PC-3 (cell line): ENCODE data around the gene SLC9A8. TPM values are rescaled to one million over a fixed set of nuclear protein-coding genes. Genes with fewer than 3 reads are reported as not detected.
A peak's percentile ranks its signal among the peaks of the same experiment; 100 is the strongest.
"Not testable (repeated sequence)": the region's sequence is repeated elsewhere in the genome, so short reads cannot be mapped to it uniquely, and the experiment has no call there.

Source experiments
- ATAC-seq: fragments of 200-7000 bp; cut with Tn5 transposase; 2 replicates; pipeline ENCODE4 v1.9.1; 2020; ENCODE audit warnings: mild to moderate bottlenecking, moderate library complexity
- BruUV-seq: library from RNA; stranded (reverse); fragments of 400-500 nt; replicated peaks from 2 replicates; lab custom pipeline; 2021; lab: Mats Ljungman, UMichigan
- CTCF ChIA-PET: fragments of 300-600 bp; sonication (Branson Sonifier 250); formaldehyde crosslinking; loops from one replicate; lab custom pipeline; 2022; ENCODE audit warnings: antibody characterized with exemption; lab: Charles Lee
- POLR2A ChIA-PET: fragments of 300-600 bp; sonication (Branson Sonifier 250); formaldehyde crosslinking; loops from one replicate; lab custom pipeline; 2022; ENCODE audit warnings: antibody characterized with exemption; ENCODE audit not compliant: unreplicated experiment; lab: Charles Lee
- DNase-seq: peaks from one replicate; pipeline ENCODE4 v3.0.0-alpha.2; 2015
- H2AFZ ChIP-seq: fragments of 300-600 bp; sonication (generic); 2 replicates; pipeline ENCODE4 v1.6.0; 2016; ENCODE audit warnings: antibody characterized with exemption, low read length
- H3F3A ChIP-seq: fragments of 300-600 bp; sonication (generic); one replicate; pipeline ENCODE4 v1.6.0; 2017; ENCODE audit warnings: antibody characterized with exemption, low read length, control low read depth, mild to moderate bottlenecking; ENCODE audit not compliant: unreplicated experiment
- H3K27ac ChIP-seq: fragments of 300-600 bp; sonication (generic); 2 replicates; pipeline ENCODE4 v1.5.1; 2016; ENCODE audit warnings: mild to moderate bottlenecking, low read length
- H3K27me3 ChIP-seq: fragments of 300-600 bp; sonication (generic); 2 replicates; pipeline ENCODE4 v1.6.1; 2016; ENCODE audit warnings: low read length, mixed read lengths
- H3K36me3 ChIP-seq: fragments of 300-600 bp; sonication (generic); 2 replicates; pipeline ENCODE4 v1.6.1; 2016; ENCODE audit warnings: low read depth, mixed run types, low read length, mixed read lengths
- H3K4me1 ChIP-seq: fragments of 300-600 bp; sonication (generic); 2 replicates; pipeline ENCODE4 v1.5.1; 2016; ENCODE audit warnings: low read length; ENCODE audit not compliant: insufficient read depth
- H3K4me2 ChIP-seq: fragments of 300-600 bp; sonication (generic); 2 replicates; pipeline ENCODE4 v1.6.0; 2016; ENCODE audit warnings: low read length
- H3K4me3 ChIP-seq: fragments of 300-600 bp; sonication (generic); 2 replicates; pipeline ENCODE4 v1.5.1; 2016; ENCODE audit warnings: mild to moderate bottlenecking, low read length, mixed read lengths
- H3K79me2 ChIP-seq: fragments of 300-600 bp; sonication (generic); 2 replicates; pipeline ENCODE4 v1.6.1; 2017; ENCODE audit warnings: low read length, mixed read lengths
- H3K9ac ChIP-seq: fragments of 300-600 bp; sonication (generic); 2 replicates; pipeline ENCODE4 v1.6.0; 2016; ENCODE audit warnings: mild to moderate bottlenecking, low read length
- H3K9me2 ChIP-seq: fragments of 300-600 bp; sonication (generic); replicated peaks from 2 replicates; pipeline ENCODE4 v1.6.1; 2016; ENCODE audit warnings: mixed run types, low read length, mixed read lengths
- H3K9me3 ChIP-seq: fragments of 300-600 bp; sonication (generic); 2 replicates; pipeline ENCODE4 v1.6.1; 2016; ENCODE audit warnings: low read length, mixed read lengths
- H4K20me1 ChIP-seq: fragments of 300-600 bp; sonication (generic); 2 replicates; pipeline ENCODE4 v1.6.1; 2016; ENCODE audit warnings: low read length, mixed read lengths
- CTCF ChIP-seq: fragments of 300-600 bp; sonication (generic); conservative IDR thresholded peaks from 2 replicates; pipeline ENCODE4 v1.5.1; 2017; ENCODE audit warnings: antibody characterized with exemption, low read depth, mild to moderate bottlenecking, low read length
- EZH2 ChIP-seq: fragments of 300-600 bp; sonication (generic); IDR thresholded peaks from one replicate; pipeline ENCODE4 v1.6.1; 2017; ENCODE audit warnings: antibody characterized with exemption, mild to moderate bottlenecking, low read length; ENCODE audit not compliant: unreplicated experiment
- EZH2phosphoT487 ChIP-seq: fragments of 300-600 bp; sonication (generic); IDR thresholded peaks from 2 replicates; pipeline ENCODE4 v1.6.1; 2018; ENCODE audit warnings: mild to moderate bottlenecking, antibody characterized with exemption, low read length, borderline replicate concordance
- intact Hi-C: fragments of 100-400 bp; cut with micrococcal nuclease; formaldehyde crosslinking; loops from 2 replicates; pipeline ENCODE4 v1.9.0; 2023
- total RNA-seq: library from RNA; depleted of rRNA; stranded (reverse); fragments of >200 nt; gene quantifications from 2 replicates; pipeline ENCODE4 v1.2.3, GENCODE V29; 2014

The SLC9A8 gene
- total RNA-seq, 1 experiment from 2014 or later, result 13.1 TPM

- peak overlapping the region; percentile 16; the same call in 1 of the 2 replicates for H3K4me3 ChIP-seq
- no TSS peak for BruUV-seq
- TF ChIP-seq EZH2 (no peak), CTCF (no peak), EZH2phosphoT487 (no peak)
- peak overlapping the region; percentile 64 for H3K4me2 ChIP-seq
- H3K9me2 ChIP-seq, result 0 out of 2 replicates have a peak, but pooled peaks cover 3% of the 10 kb centered on the region
- peak overlapping the region; percentile 90 for H3K27ac ChIP-seq
- peak overlapping the region; percentile 51 for H3K9ac ChIP-seq
- peaks cover 31% of the 10 kb centered on the region for H3K4me1 ChIP-seq
- POLR2A ChIA-PET, result no interaction called here
- H3K27me3 ChIP-seq, result no peaks in the 10 kb centered on the region
- no peaks in the 10 kb centered on the region for H3K9me3 ChIP-seq
- peak; percentile 60 for ATAC-seq
- peak overlapping the region; percentile 41; the same call in 1 of the 2 replicates for H2AFZ ChIP-seq
- peak; percentile 99 for DNase-seq
- H3K36me3 ChIP-seq, result no peaks in the 10 kb centered on the region
- no peaks in the 10 kb centered on the region for H3K79me2 ChIP-seq
- intact Hi-C loops, result no loop called here
- H4K20me1 ChIP-seq, result no peaks in the 10 kb centered on the region
- CTCF ChIA-PET, result no interaction called here
- peaks cover 4% of the 10 kb centered on the region for H3F3A ChIP-seq
Measured at GRCh38 chr20:49768204-49769047, 44.2 kb upstream of the SLC9A8 start.

- Histone ChIP-seq H3K9me2 (0 out of 2 replicates have a peak, but pooled peaks cover 3% of the 10 kb centered on the region), H3K4me3 (no peak overlapping the region), H4K20me1 (no peaks in the 10 kb centered on the region), H3K79me2 (no peaks in the 10 kb centered on the region), H2AFZ (no peak overlapping the region), H3K27me3 (no peaks in the 10 kb centered on the region), H3K36me3 (no peaks in the 10 kb centered on the region), H3K9me3 (no peaks in the 10 kb centered on the region), H3K4me1 (peaks cover 31% of the 10 kb centered on the region), H3K4me2 (peak overlapping the region; percentile 64), H3K9ac (peak overlapping the region; percentile 51), H3K27ac (peak overlapping the region; percentile 90), H3F3A (peaks cover 4% of the 10 kb centered on the region)
- TF ChIP-seq EZH2phosphoT487, result no peak
- TF ChIP-seq CTCF, result no peak
- TF ChIP-seq EZH2, result no peak
- ATAC-seq, result no peak
- DNase-seq, result no peak
- intact Hi-C loops, result no loop called here
- POLR2A ChIA-PET, result no interaction called here
- CTCF ChIA-PET, result no interaction called here
- no TSS peak for BruUV-seq
Measured at GRCh38 chr20:49769048-49769581, 43.5 kb upstream of the SLC9A8 start.

- H2AFZ ChIP-seq, result no peak overlapping the region
- BruUV-seq, result no TSS peak
- no peak overlapping the region for H3K4me3 ChIP-seq
- peaks cover 4% of the 10 kb centered on the region for H3F3A ChIP-seq
- H3K4me2 ChIP-seq, result no peak overlapping the region
- H3K9ac ChIP-seq, result no peak overlapping the region
- no peaks in the 10 kb centered on the region for H3K27me3 ChIP-seq
- no peak for DNase-seq
- H3K79me2 ChIP-seq, result no peaks in the 10 kb centered on the region
- intact Hi-C loops, result no loop called here
- no peaks in the 10 kb centered on the region for H4K20me1 ChIP-seq
- ATAC-seq, result no peak
- TF ChIP-seq CTCF, result no peak
- CTCF ChIA-PET, result no interaction called here
- H3K27ac ChIP-seq, result no peak overlapping the region
- 0 out of 2 replicates have a peak, but pooled peaks cover 3% of the 10 kb centered on the region for H3K9me2 ChIP-seq
- no peaks in the 10 kb centered on the region for H3K9me3 ChIP-seq
- no peaks in the 10 kb centered on the region for H3K36me3 ChIP-seq
- POLR2A ChIA-PET, result no interaction called here
- peaks cover 41% of the 10 kb centered on the region for H3K4me1 ChIP-seq
Measured at GRCh38 chr20:49770634-49771033, 42.0 kb upstream of the SLC9A8 start.

GRCh38 chr20:49774213-49774612 is 38.4 kb upstream of the SLC9A8 start:
- H3K9me3 ChIP-seq, ATAC-seq, CTCF ChIA-PET, H4K20me1 ChIP-seq, H3K4me3 ChIP-seq, intact Hi-C loops, H3K4me2 ChIP-seq, H3K9ac ChIP-seq, POLR2A ChIA-PET, H2AFZ ChIP-seq, DNase-seq, BruUV-seq, H3K79me2 ChIP-seq, H3K36me3 ChIP-seq, H3K27ac ChIP-seq, H3F3A ChIP-seq, H3K27me3 ChIP-seq, H3K9me2 ChIP-seq: not testable (repeated sequence)
- peaks cover 42% of the 10 kb centered on the region for H3K4me1 ChIP-seq
